ENCODE data around the gene FNDC3B. TPM values are rescaled to one million over a fixed set of nuclear protein-coding genes. Genes with fewer than 3 reads are reported as not detected.

Gene FNDC3B
- total RNA-seq, 1 experiment from 2014 or later, result 48.6 TPM

DNA sequence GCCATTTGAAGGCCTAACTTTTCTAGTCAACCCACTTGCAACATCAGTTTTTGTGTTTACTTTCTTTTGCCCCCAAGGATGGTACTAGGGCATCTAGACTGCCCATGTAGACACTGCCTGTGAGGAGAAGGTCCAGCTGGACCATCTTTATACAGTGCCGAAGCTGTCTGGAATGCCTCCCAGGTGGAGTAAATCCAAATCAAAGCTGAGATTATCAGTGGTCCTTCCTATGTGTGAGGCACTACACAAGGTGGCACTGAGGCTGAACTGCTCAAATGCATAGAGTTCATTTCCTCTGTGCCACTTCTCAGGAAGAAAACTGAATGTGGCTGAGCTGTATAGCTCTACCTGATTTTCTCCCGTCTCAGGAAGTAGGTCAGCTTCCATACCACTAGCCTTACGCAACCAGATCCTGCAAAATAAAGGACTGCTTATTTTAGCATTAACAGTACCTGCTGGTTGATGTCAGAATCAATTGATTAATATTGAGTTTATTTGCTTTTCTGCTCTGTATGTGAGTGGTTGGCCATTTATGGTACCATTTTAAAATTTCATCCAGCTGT, 302.8 kb downstream of the FNDC3B start:
- ChIA-PET POLR2A (ENCODE audit: unreplicated experiment) (interaction anchor here (0.6 to 1.0 kb wide), 2 partner anchors 532 to 1452 kb away, joined by 3 to 4 read pairs; partner anchors contain the start of gene PLD1), CTCF (interaction anchor here (0.6 to 1.7 kb wide), 7 partner anchors 10 to 535 kb away, joined by 3 to 16 read pairs (median 3); no protein-coding TSS in a partner anchor)
- Histone ChIP-seq H3K4me3 (ENCODE audit: low read length) (no peak overlapping the region), H3K36me3 (ENCODE audit: low read depth, low read length) (peaks cover 41% of the 10 kb centered on the region), H3K9ac (ENCODE audit: low read length) (no peak overlapping the region), H3K27ac (ENCODE audit: low read length) (no peak overlapping the region), H3K9me2 (replicated peaks; ENCODE audit: low read length) (no peaks in the 10 kb centered on the region), H2AFZ (ENCODE audit: low read length) (no peak overlapping the region), H3K4me2 (ENCODE audit: low read length) (no peak overlapping the region), H3K27me3 (ENCODE audit: low read length) (no peaks in the 10 kb centered on the region), H3K79me2 (ENCODE audit: low read length) (no peaks in the 10 kb centered on the region), H3K9me3 (ENCODE audit: low read length) (no peaks in the 10 kb centered on the region), H3F3A (ENCODE audit: low read length, unreplicated experiment) (no peaks in the 10 kb centered on the region), H3K4me1 (ENCODE audit: insufficient read depth, low read length) (no peaks in the 10 kb centered on the region), H4K20me1 (ENCODE audit: low read length) (no peaks in the 10 kb centered on the region)
- TF ChIP-seq EZH2 (IDR thresholded peaks at IDR 0.05; ENCODE audit: low read length, unreplicated experiment) (no peak), EZH2phosphoT487 (IDR thresholded peaks at IDR 0.05; ENCODE audit: borderline replicate concordance, low read length) (no peak)
- TF ChIP-seq, protein P1, sequence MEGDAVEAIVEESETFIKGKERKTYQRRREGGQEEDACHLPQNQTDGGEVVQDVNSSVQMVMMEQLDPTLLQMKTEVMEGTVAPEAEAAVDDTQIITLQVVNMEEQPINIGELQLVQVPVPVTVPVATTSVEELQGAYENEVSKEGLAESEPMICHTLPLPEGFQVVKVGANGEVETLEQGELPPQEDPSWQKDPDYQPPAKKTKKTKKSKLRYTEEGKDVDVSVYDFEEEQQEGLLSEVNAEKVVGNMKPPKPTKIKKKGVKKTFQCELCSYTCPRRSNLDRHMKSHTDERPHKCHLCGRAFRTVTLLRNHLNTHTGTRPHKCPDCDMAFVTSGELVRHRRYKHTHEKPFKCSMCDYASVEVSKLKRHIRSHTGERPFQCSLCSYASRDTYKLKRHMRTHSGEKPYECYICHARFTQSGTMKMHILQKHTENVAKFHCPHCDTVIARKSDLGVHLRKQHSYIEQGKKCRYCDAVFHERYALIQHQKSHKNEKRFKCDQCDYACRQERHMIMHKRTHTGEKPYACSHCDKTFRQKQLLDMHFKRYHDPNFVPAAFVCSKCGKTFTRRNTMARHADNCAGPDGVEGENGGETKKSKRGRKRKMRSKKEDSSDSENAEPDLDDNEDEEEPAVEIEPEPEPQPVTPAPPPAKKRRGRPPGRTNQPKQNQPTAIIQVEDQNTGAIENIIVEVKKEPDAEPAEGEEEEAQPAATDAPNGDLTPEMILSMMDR (conservative IDR thresholded peaks at IDR 0.05; ENCODE audit: low read depth, low read length), result no peak
- no peak for DNase-seq
- no TSS peak for BruUV-seq (replicated peaks)
- intact Hi-C loops (cut with micrococcal nuclease), result loop anchor here (5.0 to 10.0 kb wide), 3 partner anchors 510 to 695 kb away; no protein-coding TSS in a partner anchor
- ATAC-seq, result no peak

DNA sequence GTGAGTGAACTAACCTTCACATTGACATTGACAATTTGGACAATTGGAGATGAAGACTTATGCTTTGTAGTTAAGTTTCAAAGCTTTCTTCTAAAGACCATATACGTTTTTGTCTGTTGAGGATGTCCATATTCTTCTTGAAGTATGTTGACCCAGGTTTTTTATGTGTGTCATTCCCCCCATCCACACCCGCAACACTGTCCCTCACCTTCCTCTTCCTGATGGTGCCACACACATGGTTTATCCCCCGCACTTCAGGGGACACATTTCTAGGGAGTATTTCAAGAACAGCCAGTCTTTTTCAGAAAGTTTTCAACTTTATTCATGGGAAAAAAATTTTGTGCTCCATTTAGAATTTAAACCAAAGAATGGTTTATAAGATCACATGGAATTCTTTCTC, 303.7 kb downstream of the FNDC3B start:
- no peaks in the 10 kb centered on the region for H3K9me2 ChIP-seq (replicated peaks; ENCODE audit: low read length)
- no peak for DNase-seq
- no peaks in the 10 kb centered on the region for H3K27me3 ChIP-seq (ENCODE audit: low read length)
- H3K27ac ChIP-seq (ENCODE audit: low read length), result no peak overlapping the region
- no peaks in the 10 kb centered on the region for H3K79me2 ChIP-seq (ENCODE audit: low read length)
- H3F3A ChIP-seq (ENCODE audit: low read length, unreplicated experiment), result no peaks in the 10 kb centered on the region
- POLR2A ChIA-PET (ENCODE audit: unreplicated experiment), result no interaction called here
- no peaks in the 10 kb centered on the region for H4K20me1 ChIP-seq (ENCODE audit: low read length)
- peaks cover 46% of the 10 kb centered on the region for H3K36me3 ChIP-seq (ENCODE audit: low read depth, low read length)
- no peak for ATAC-seq
- no TSS peak for BruUV-seq (replicated peaks)
- no peak overlapping the region for H3K9ac ChIP-seq (ENCODE audit: low read length)
- no peak overlapping the region for H3K4me2 ChIP-seq (ENCODE audit: low read length)
- TF ChIP-seq, protein P1 (conservative IDR thresholded peaks at IDR 0.05; ENCODE audit: low read depth, low read length), result no peak
- TF ChIP-seq EZH2phosphoT487 (IDR thresholded peaks at IDR 0.05; ENCODE audit: borderline replicate concordance, low read length), result no peak
- no peak for TF ChIP-seq EZH2 (IDR thresholded peaks at IDR 0.05; ENCODE audit: low read length, unreplicated experiment)
- no peak overlapping the region for H3K4me3 ChIP-seq (ENCODE audit: low read length)
- CTCF ChIA-PET, result no interaction called here
- H3K9me3 ChIP-seq (ENCODE audit: low read length), result no peaks in the 10 kb centered on the region
- H2AFZ ChIP-seq (ENCODE audit: low read length), result no peak overlapping the region
- H3K4me1 ChIP-seq (ENCODE audit: insufficient read depth, low read length), result peaks cover 3% of the 10 kb centered on the region; the same call in 1 of the 2 replicates
- intact Hi-C loops (cut with micrococcal nuclease), result loop anchor here (5.0 to 10.0 kb wide), 3 partner anchors 511 to 696 kb away; no protein-coding TSS in a partner anchor

DNA sequence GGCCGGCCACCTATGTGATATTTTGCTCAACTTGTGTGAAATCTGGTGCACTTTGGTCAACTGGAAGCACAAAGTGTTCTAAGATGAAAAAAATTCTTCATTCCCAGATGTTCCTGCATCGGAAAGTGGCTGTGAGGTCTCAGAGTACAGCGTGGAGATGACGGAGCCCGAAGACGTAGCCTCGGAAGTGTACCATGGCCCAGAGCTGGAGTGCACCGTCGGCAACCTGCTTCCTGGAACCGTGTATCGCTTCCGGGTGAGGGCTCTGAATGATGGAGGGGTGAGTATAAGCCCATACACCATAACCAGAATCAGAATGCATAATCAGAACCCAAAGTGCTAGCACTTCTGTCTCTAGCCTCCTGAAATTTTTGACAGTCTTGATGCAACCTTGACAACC, 304.6 kb downstream of the FNDC3B start:
- H3K27me3 ChIP-seq (ENCODE audit: low read length), result no peaks in the 10 kb centered on the region

More for the DNA sequence above, 304.6 kb downstream of the FNDC3B start:
- Histone ChIP-seq H2AFZ (ENCODE audit: low read length) (no peak overlapping the region), H3K79me2 (ENCODE audit: low read length) (no peaks in the 10 kb centered on the region), H3K27ac (ENCODE audit: low read length) (no peak overlapping the region), H3F3A (ENCODE audit: low read length, unreplicated experiment) (no peaks in the 10 kb centered on the region), H3K4me3 (ENCODE audit: low read length) (no peak overlapping the region), H3K4me1 (ENCODE audit: insufficient read depth, low read length) (peaks cover 5% of the 10 kb centered on the region; the same call in 1 of the 2 replicates), H3K9me2 (replicated peaks; ENCODE audit: low read length) (no peaks in the 10 kb centered on the region), H3K4me2 (ENCODE audit: low read length) (no peak overlapping the region), H4K20me1 (ENCODE audit: low read length) (no peaks in the 10 kb centered on the region), H3K9ac (ENCODE audit: low read length) (no peak overlapping the region), H3K36me3 (ENCODE audit: low read depth, low read length) (peaks cover 46% of the 10 kb centered on the region), H3K9me3 (ENCODE audit: low read length) (no peaks in the 10 kb centered on the region)
- ATAC-seq (no peak), DNase-seq (no peak)
- no peak for TF ChIP-seq EZH2phosphoT487 (IDR thresholded peaks at IDR 0.05; ENCODE audit: borderline replicate concordance, low read length)
- TF ChIP-seq, protein P1 (conservative IDR thresholded peaks at IDR 0.05; ENCODE audit: low read depth, low read length), result no peak
- no peak for TF ChIP-seq EZH2 (IDR thresholded peaks at IDR 0.05; ENCODE audit: low read length, unreplicated experiment)
- BruUV-seq (replicated peaks), result no TSS peak
- CTCF ChIA-PET, result no interaction called here
- POLR2A ChIA-PET (ENCODE audit: unreplicated experiment), result no interaction called here
- intact Hi-C loops (cut with micrococcal nuclease), result loop anchor here (5.0 to 10.0 kb wide), 3 partner anchors 512 to 697 kb away; no protein-coding TSS in a partner anchor
